Upper lobe of left lung (tissue), 4 donors: ENCODE measurements around the gene GAA.

Experiments
- CTCF ChIP-seq, 6 experiments: fragments of 450-650 bp in 4 of 6; fragments of 200-600 bp in 2 of 6; sonication (generic) in 2 of 6; IDR thresholded peaks; one replicate each; pipeline ENCODE4 v1.5.1; 2016 to 2019; ENCODE audit warnings: antibody characterized with exemption in 6 of 6
- POLR2A ChIP-seq, 4 donors: fragments of 450-650 bp; IDR thresholded peaks; one replicate each; pipeline ENCODE4 v1.5.1; 2016 to 2017; ENCODE audit warnings: antibody characterized with exemption in 4 of 4, mild to moderate bottlenecking in 2 of 4
- POLR2AphosphoS5 ChIP-seq, 2 donors: sonication (generic); formaldehyde crosslinking; IDR thresholded peaks; one replicate each; pipeline ENCODE4 v1.5.1; 2017; ENCODE audit warnings: antibody characterized with exemption in 2 of 2

- no peak for TF ChIP-seq CTCF (IDR thresholded peaks at IDR 0.05)
- TF ChIP-seq POLR2A (IDR thresholded peaks at IDR 0.05): no peak
- no peak for TF ChIP-seq POLR2AphosphoS5 (IDR thresholded peaks at IDR 0.05)
Observed at GRCh38 chr17:80064696-80065095, 36.7 kb upstream of the GAA start.
